CD4-positive, alpha-beta T cell (primary cell): ENCODE data around the gene CSDE1. TPM values are rescaled to one million over a fixed set of nuclear protein-coding genes. Genes with fewer than 3 reads are reported as not detected.

Source experiments
- ATAC-seq: fragments of 200-7000 bp; cut with Tn5 transposase; one replicate; pipeline ENCODE4 v1.10.0; 2022; ENCODE audit warnings: mild to moderate bottlenecking; ENCODE audit not compliant: poor library complexity
- CTCF ChIA-PET: fragments of 350-600 bp; sonication (Branson Sonifier 250); formaldehyde crosslinking; loops from one replicate; lab custom pipeline; 2021; ENCODE audit warnings: antibody characterized with exemption, inconsistent platforms; lab: Charles Lee
- POLR2A ChIA-PET: fragments of 350-600 bp; sonication (Branson Sonifier 250); formaldehyde crosslinking; loops from one replicate; lab custom pipeline; 2021; ENCODE audit warnings: antibody characterized with exemption, inconsistent platforms; lab: Charles Lee
- DNase-seq, 14 experiments: peaks; one replicate each; pipeline ENCODE4 v3.0.0-alpha.2; 2013 to 2020; ENCODE audit warnings: mixed read lengths in 2 of 14
- H3K27ac ChIP-seq, 2 donors: one replicate each; pipeline versions ENCODE4 v1.5.1 to v1.7.0; 2013; ENCODE audit warnings: low read length in 2 of 2, low read depth in 1 of 2, mild to moderate bottlenecking in 1 of 2
- H3K27me3 ChIP-seq, 2 experiments: 1 replicate in 1 of 2; 2 replicates in 1 of 2; pipeline versions ENCODE4 v1.6.1 to v1.7.0; 2013; ENCODE audit warnings: low read length in 2 of 2, control low read depth in 1 of 2, mild to moderate bottlenecking in 1 of 2, moderate library complexity in 1 of 2; ENCODE audit not compliant: insufficient read depth in 2 of 2, control insufficient read depth in 1 of 2
- H3K36me3 ChIP-seq: one replicate; pipeline ENCODE4 v1.6.1; 2013; ENCODE audit warnings: low read length, control low read depth; ENCODE audit not compliant: insufficient read depth
- H3K4me1 ChIP-seq: one replicate; pipeline ENCODE4 v1.6.1; 2013; ENCODE audit warnings: low read length, control low read depth; ENCODE audit not compliant: insufficient read depth
- H3K4me3 ChIP-seq: one replicate; pipeline ENCODE4 v1.5.1; 2013; ENCODE audit warnings: mild to moderate bottlenecking, low read length, moderate library complexity
- H3K9me3 ChIP-seq, 2 experiments: 1 replicate in 1 of 2; 2 replicates in 1 of 2; pipeline versions ENCODE4 v1.6.1 to v1.7.0; 2013; ENCODE audit warnings: low read length in 2 of 2, mild to moderate bottlenecking in 2 of 2, control low read depth in 1 of 2, moderate library complexity in 1 of 2; ENCODE audit not compliant: control insufficient read depth in 1 of 2, insufficient read depth in 1 of 2
- H3K27ac Mint-ChIP-seq: one replicate; pipeline ENCODE4 v1.8.0; 2020; ENCODE audit warnings: mixed read lengths
- H3K27me3 Mint-ChIP-seq: one replicate; pipeline ENCODE4 v1.8.0; 2021; ENCODE audit warnings: mixed read lengths
- H3K36me3 Mint-ChIP-seq: one replicate; pipeline ENCODE4 v1.8.0; 2021; ENCODE audit warnings: low read depth, mixed read lengths
- H3K4me1 Mint-ChIP-seq: one replicate; pipeline ENCODE4 v1.8.0; 2021; ENCODE audit warnings: low read depth, mixed read lengths
- H3K4me3 Mint-ChIP-seq: one replicate; pipeline ENCODE4 v1.8.0; 2020; ENCODE audit warnings: mild to moderate bottlenecking, mixed read lengths
- H3K9me3 Mint-ChIP-seq: one replicate; pipeline ENCODE4 v1.8.0; 2020; ENCODE audit warnings: mixed read lengths
- intact Hi-C, 2 experiments: fragments of 100-400 bp; cut with DNase I in 1 of 2; cut with micrococcal nuclease in 1 of 2; formaldehyde crosslinking; loops; one replicate each; pipeline versions ENCODE4 v1.15.1 to v1.9.0; 2023 to 2025; cut with DNase I, micrococcal nuclease
- total RNA-seq, 174 experiments: library from RNA in 2 of 174; stranded (reverse) in 2 of 174; gene quantifications; one replicate each; pipeline ENCODE4 v1.2.3 and lab custom pipeline; 2021 to 2026
- TF ChIP-seq, protein P1 (sequence below): fragments of 200-600 bp; IDR thresholded peaks from one replicate; pipeline ENCODE4 v1.8.0; 2022; ENCODE audit warnings: antibody characterized with exemption, mild to moderate bottlenecking

CSDE1 gene
- total RNA-seq, 2 experiments from 2014 or later: 725 to 731 TPM

DNA sequence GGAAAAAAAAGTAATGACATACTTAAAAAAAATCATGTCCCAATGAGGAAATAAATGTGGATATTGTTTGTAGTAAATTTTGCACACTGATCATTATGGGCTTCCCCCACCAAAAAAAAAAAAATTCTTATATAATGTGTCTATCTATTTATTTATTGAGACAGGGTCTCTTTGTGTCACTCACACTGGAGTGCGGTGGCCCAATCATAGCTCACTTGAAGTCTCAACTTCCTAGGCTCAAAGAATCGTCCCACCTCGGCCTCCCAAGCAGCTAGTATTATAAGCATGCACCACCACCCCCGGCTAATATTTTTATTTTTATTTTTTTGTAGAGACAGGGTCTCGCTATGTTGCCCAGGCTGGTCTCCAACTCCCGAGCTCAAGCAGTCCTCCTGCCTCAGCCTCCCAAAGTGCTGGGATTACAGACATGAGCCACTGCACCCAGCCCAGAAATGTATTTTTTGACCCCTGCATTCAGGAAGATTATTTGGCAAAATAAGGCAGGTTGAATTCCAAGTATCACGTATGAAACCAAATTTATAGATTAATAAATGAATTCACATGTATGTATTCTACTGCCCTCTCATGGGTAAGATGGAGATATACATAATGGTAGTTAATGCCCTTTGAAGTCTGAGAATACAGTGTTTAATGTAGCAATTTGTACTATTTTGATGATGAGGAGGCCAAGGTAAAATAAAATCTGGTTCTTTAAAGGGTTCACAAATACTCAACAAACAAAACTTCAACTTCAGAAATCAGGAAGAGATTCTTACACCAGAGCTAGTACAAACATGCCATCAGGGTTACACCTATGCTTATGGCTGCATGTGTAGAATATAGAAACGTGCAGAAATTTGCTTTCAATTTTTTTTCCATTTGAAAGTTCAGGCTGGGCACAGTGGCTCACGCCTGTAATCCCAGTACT lies 86.5 kb downstream of the CSDE1 start:
- DNase-seq: peak in 3 of 14 experiments; percentile 30 to 34 (median 32)
- no peaks in the 10 kb centered on the region for H3K9me3 Mint-ChIP-seq
- H3K27me3 Mint-ChIP-seq: peaks cover 30% of the 10 kb centered on the region
- Histone ChIP-seq H3K27me3 (peaks cover 5 to 8% of the 10 kb centered on the region in 2 experiments), H3K9me3 (no peaks in the 10 kb centered on the region), H3K36me3 (no peaks in the 10 kb centered on the region), H3K4me1 (peaks cover 14% of the 10 kb centered on the region), H3K4me3 (no peak overlapping the region), H3K27ac (no peak overlapping the region)
- H3K27ac Mint-ChIP-seq: no peak overlapping the region
- H3K36me3 Mint-ChIP-seq: peaks cover 4% of the 10 kb centered on the region
- intact Hi-C loops: loop anchor here (1.0 to 10.0 kb wide), 8 partner anchors 45 to 692 kb away; partner anchors contain the start of genes NRAS (in 2 of the 2), BCAS2 (in 1 of the 2), CSDE1 (in 1 of the 2) and OLFML3 (in 1 of the 2)
- TF ChIP-seq, protein P1, sequence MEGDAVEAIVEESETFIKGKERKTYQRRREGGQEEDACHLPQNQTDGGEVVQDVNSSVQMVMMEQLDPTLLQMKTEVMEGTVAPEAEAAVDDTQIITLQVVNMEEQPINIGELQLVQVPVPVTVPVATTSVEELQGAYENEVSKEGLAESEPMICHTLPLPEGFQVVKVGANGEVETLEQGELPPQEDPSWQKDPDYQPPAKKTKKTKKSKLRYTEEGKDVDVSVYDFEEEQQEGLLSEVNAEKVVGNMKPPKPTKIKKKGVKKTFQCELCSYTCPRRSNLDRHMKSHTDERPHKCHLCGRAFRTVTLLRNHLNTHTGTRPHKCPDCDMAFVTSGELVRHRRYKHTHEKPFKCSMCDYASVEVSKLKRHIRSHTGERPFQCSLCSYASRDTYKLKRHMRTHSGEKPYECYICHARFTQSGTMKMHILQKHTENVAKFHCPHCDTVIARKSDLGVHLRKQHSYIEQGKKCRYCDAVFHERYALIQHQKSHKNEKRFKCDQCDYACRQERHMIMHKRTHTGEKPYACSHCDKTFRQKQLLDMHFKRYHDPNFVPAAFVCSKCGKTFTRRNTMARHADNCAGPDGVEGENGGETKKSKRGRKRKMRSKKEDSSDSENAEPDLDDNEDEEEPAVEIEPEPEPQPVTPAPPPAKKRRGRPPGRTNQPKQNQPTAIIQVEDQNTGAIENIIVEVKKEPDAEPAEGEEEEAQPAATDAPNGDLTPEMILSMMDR: peak; percentile 51
- peak overlapping the region; percentile 61 for H3K4me3 Mint-ChIP-seq
- CTCF ChIA-PET: no interaction called here
- peaks cover 12% of the 10 kb centered on the region for H3K4me1 Mint-ChIP-seq
- POLR2A ChIA-PET: interaction anchor here (2.0 to 2.4 kb wide), 2 partner anchors 45 to 160 kb away, joined by 7 to 10 read pairs; partner anchors contain the start of genes NRAS and TRIM33
- peak; percentile 34 for ATAC-seq

DNA sequence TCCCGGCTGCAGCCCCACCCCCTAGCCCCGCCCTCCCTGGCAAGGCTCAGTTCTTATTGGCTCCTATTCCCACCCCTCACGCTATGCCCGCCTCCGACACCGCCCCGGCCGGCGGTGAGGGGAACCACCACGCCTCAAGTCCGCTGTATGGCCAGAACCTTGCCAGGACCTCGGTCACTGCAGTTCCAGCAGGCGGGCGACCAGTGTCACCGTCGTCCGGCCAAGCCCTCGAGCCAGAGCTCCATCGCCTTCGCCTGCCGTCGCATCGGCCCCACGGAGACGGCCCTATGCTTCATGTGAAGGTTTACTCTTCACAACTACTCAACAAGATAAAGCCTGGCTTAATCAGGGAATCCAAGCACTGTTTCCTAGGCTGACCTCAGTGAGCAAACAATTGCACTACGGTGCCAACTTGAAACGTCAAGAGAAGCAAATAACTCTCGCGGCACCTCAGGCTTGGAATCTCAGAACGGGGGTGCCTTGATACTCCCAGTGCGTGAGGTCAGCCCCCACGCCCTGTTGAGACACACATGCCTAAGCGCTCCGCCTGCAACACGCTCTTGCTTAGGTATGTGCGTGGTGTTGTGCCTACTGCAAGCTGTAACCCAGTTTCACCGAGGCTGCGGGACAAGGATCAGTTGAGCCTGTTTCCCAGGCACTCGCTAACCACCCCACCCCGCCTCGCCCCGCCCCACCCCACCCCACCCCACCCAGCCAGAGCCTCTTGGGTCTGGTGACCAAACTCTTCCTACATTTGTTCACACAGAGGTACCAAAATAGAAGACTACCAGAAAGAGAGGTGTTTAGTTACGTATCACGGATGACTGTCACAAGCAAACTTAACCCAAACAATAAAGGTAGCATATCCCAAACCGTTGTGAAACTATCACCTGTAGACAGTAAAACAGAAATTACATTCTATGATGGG lies 87.4 kb downstream of the CSDE1 start:
- DNase-seq (peak; percentile 74 to 93 (median 84)), ATAC-seq (peak; percentile 94)
- Histone ChIP-seq H3K4me1 (peaks cover 14% of the 10 kb centered on the region), H3K36me3 (no peaks in the 10 kb centered on the region), H3K27ac (no peak overlapping the region), H3K9me3 (no peaks in the 10 kb centered on the region), H3K27me3 (peaks cover 5 to 8% of the 10 kb centered on the region in 2 experiments), H3K4me3 (peak overlapping the region; percentile 81)
- ChIA-PET POLR2A (interaction anchor here (0.7 to 2.4 kb wide), 7 partner anchors 10 to 332 kb away, joined by 3 to 10 read pairs (median 3); partner anchors contain the start of genes BCAS2, CSDE1, NRAS and TRIM33), CTCF (no interaction called here)
- TF ChIP-seq, protein P1: no peak
- Mint-ChIP-seq H3K4me3 (peak overlapping the region; percentile 99), H3K9me3 (no peaks in the 10 kb centered on the region), H3K4me1 (peaks cover 12% of the 10 kb centered on the region), H3K27ac (peak overlapping the region; percentile 77), H3K36me3 (peaks cover 4% of the 10 kb centered on the region), H3K27me3 (peaks cover 28% of the 10 kb centered on the region)
- intact Hi-C loops: loop anchor here (1.0 to 10.0 kb wide), 8 partner anchors 46 to 692 kb away; partner anchors contain the start of genes NRAS (in 2 of the 2), BCAS2 (in 1 of the 2), CSDE1 (in 1 of the 2) and OLFML3 (in 1 of the 2)
